Thoracic aorta (tissue), 2 donors: ENCODE measurements around the gene CUBN. TPM values are rescaled to one million over a fixed set of nuclear protein-coding genes. Genes with fewer than 3 reads are reported as not detected.

Experiments
- ATAC-seq: fragments of 150-250 bp; one replicate; pipeline ENCODE4 v1.8.0; 2017; ENCODE audit warnings: low read depth; ENCODE audit not compliant: insufficient number of reproducible peaks, low FRiP score
- DNase-seq: peaks from one replicate; pipeline ENCODE4 v3.0.0-alpha.2; 2020; ENCODE audit warnings: low spot score
- H3K27ac ChIP-seq, 2 donors: fragments of 200-600 bp; sonication (generic); 1 replicate in 1 of 2; 2 replicates in 1 of 2; pipeline ENCODE4 v1.5.1; 2016; ENCODE audit warnings: mild to moderate bottlenecking in 2 of 2, moderate library complexity in 2 of 2
- H3K27me3 ChIP-seq: fragments of 200-600 bp; sonication (generic); replicated peaks from 2 replicates; pipeline ENCODE4 v1.6.0; 2016; ENCODE audit warnings: mild to moderate bottlenecking; ENCODE audit not compliant: insufficient read depth
- H3K36me3 ChIP-seq: fragments of 200-600 bp; sonication (generic); one replicate; pipeline ENCODE4 v1.5.1; 2016
- H3K4me1 ChIP-seq, 2 donors: fragments of 200-600 bp; sonication (generic); 1 replicate in 1 of 2; 2 replicates in 1 of 2; pipeline versions ENCODE4 v1.5.1 to v1.6.0; 2016; ENCODE audit warnings: low read depth in 2 of 2, mild to moderate bottlenecking in 1 of 2; ENCODE audit not compliant: control insufficient read depth in 1 of 2
- H3K4me3 ChIP-seq: fragments of 200-600 bp; sonication (generic); 2 replicates; pipeline ENCODE4 v1.5.1; 2016; ENCODE audit warnings: mild to moderate bottlenecking
- H3K9me3 ChIP-seq: fragments of 200-600 bp; sonication (generic); 2 replicates; pipeline ENCODE4 v1.5.1; 2016
- CTCF ChIP-seq: fragments of 200-600 bp; sonication (generic); IDR thresholded peaks from one replicate; pipeline ENCODE4 v1.5.1; 2019; ENCODE audit warnings: antibody characterized with exemption
- total RNA-seq, 2 donors: library from RNA; depleted of rRNA; stranded (reverse); fragments of >200 nt; gene quantifications; one replicate each; pipeline versions ENCODE4 v1.1.0 to v1.2.3, GENCODE V29; 2016

The CUBN gene
- total RNA-seq, 2 donors from 2014 or later = 4.1 to 4.6 TPM

- ATAC-seq (peak; percentile 65), DNase-seq (no peak)
- peak overlapping the region; percentile 58 to 60 for H3K27ac ChIP-seq
- no peaks in the 10 kb centered on the region for H3K9me3 ChIP-seq
- H3K4me1 ChIP-seq = peaks cover 9 to 29% of the 10 kb centered on the region in 2 donors
- no peaks in the 10 kb centered on the region for H3K27me3 ChIP-seq
- peak overlapping the region; percentile 17 for H3K4me3 ChIP-seq
- no peaks in the 10 kb centered on the region for H3K36me3 ChIP-seq
- TF ChIP-seq CTCF = no peak
Observed at GRCh38 chr10:16848562-16849154, 281.0 kb downstream of the CUBN start.

- no peak for TF ChIP-seq CTCF
- H3K27ac ChIP-seq = peak overlapping the region in 1 of 2 donors; percentile 60
- no peaks in the 10 kb centered on the region for H3K36me3 ChIP-seq
- H3K4me3 ChIP-seq = no peak overlapping the region
- ATAC-seq = no peak
- no peaks in the 10 kb centered on the region for H3K9me3 ChIP-seq
- no peaks in the 10 kb centered on the region for H3K27me3 ChIP-seq
- H3K4me1 ChIP-seq = peaks cover 8 to 20% of the 10 kb centered on the region in 2 donors
- DNase-seq = no peak
Observed at GRCh38 chr10:16847644-16848043, 282.0 kb downstream of the CUBN start.

- Histone ChIP-seq H3K4me1 (peaks cover 6 to 19% of the 10 kb centered on the region in 2 donors), H3K27me3 (no peaks in the 10 kb centered on the region), H3K36me3 (no peaks in the 10 kb centered on the region), H3K4me3 (no peak overlapping the region), H3K9me3 (no peaks in the 10 kb centered on the region), H3K27ac (no peak overlapping the region)
- no peak for ATAC-seq
- no peak for DNase-seq
- TF ChIP-seq CTCF = no peak
Observed at GRCh38 chr10:16845248-16845647, 284.4 kb downstream of the CUBN start.

- Histone ChIP-seq H3K4me1 (peaks cover 6 to 10% of the 10 kb centered on the region in 2 donors), H3K36me3 (no peaks in the 10 kb centered on the region), H3K27ac (no peak overlapping the region), H3K9me3 (no peaks in the 10 kb centered on the region), H3K27me3 (no peaks in the 10 kb centered on the region), H3K4me3 (no peak overlapping the region)
- TF ChIP-seq CTCF = peak; percentile 67
- DNase-seq (no peak), ATAC-seq (peak; percentile 60)
Observed at GRCh38 chr10:16843252-16843870, 286.2 kb downstream of the CUBN start.

GRCh38 chr10:16835228-16835627 lies 294.4 kb downstream of the CUBN start:
- no peaks in the 10 kb centered on the region for H3K27me3 ChIP-seq
- H3K27ac ChIP-seq = no peak overlapping the region
- no peaks in the 10 kb centered on the region for H3K36me3 ChIP-seq
- H3K9me3 ChIP-seq = no peaks in the 10 kb centered on the region
- ATAC-seq (no peak), DNase-seq (no peak)
- peaks cover 12 to 20% of the 10 kb centered on the region in 2 donors for H3K4me1 ChIP-seq
- no peak overlapping the region for H3K4me3 ChIP-seq
- no peak for TF ChIP-seq CTCF
